Measurements from ENCODE around the gene ADGRG3.
A peak's percentile ranks its signal among the peaks of the same experiment; 100 is the strongest.

ADGRG3 gene

DNA sequence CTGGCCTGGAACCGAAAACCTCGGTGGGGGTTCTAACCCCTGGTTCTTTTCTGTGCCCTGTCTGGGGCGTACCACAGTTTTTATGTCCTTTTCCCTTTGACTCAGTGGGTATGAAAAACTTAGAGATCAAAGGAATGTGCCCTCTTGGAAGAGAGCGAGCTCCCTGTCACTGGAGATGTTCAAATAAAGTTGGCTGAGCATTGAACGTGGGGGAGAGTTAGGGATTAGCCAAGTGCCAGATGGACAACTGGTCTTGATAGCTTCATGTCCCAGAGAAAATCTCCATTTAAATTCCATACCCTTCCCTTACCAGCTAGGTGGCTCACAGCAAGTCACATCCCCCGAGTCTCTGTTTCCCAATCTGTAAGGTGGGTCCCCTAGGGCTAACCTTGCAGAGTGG, 30.1 kb upstream of the ADGRG3 start:
- DNase-seq (ENCODE audit: low spot score in 2 of 2) (no peak), ATAC-seq (ENCODE audit: low read depth) (no peak)
- no peaks in the 10 kb centered on the region for H3K36me3 Mint-ChIP-seq
- H3K27me3 Mint-ChIP-seq = peaks cover 15% of the 10 kb centered on the region
- H3K27ac Mint-ChIP-seq = no peak overlapping the region
- H3K4me3 Mint-ChIP-seq = no peak overlapping the region
- H3K9me3 Mint-ChIP-seq = no peaks in the 10 kb centered on the region
- no peaks in the 10 kb centered on the region for H3K4me1 Mint-ChIP-seq

DNA sequence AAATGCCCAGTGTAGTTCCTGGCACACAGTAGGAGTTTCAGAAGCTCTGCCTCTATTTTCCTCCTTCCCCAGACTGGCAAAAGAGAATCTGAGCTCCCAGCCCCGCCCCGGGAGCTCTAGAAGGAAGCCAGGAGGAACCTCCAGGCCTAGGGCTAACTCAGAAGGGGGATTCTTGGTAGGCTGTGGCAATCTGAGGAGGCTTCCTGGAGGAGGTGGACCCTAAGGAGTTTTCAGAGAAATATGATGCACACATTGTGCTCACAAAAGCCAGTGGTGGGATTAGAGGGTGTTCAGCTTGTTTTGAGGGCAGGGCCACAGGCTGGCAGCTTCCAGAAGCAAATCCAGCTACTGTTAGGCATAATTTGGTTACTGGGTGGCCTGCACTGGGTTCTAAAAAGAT, 29.7 kb upstream of the ADGRG3 start:
- Mint-ChIP-seq H3K4me3 (no peak overlapping the region), H3K36me3 (no peaks in the 10 kb centered on the region), H3K4me1 (no peaks in the 10 kb centered on the region), H3K27me3 (peaks cover 18% of the 10 kb centered on the region), H3K27ac (no peak overlapping the region), H3K9me3 (no peaks in the 10 kb centered on the region)
- ATAC-seq (ENCODE audit: low read depth) = no peak
- DNase-seq (ENCODE audit: low spot score in 2 of 2) = no peak

DNA sequence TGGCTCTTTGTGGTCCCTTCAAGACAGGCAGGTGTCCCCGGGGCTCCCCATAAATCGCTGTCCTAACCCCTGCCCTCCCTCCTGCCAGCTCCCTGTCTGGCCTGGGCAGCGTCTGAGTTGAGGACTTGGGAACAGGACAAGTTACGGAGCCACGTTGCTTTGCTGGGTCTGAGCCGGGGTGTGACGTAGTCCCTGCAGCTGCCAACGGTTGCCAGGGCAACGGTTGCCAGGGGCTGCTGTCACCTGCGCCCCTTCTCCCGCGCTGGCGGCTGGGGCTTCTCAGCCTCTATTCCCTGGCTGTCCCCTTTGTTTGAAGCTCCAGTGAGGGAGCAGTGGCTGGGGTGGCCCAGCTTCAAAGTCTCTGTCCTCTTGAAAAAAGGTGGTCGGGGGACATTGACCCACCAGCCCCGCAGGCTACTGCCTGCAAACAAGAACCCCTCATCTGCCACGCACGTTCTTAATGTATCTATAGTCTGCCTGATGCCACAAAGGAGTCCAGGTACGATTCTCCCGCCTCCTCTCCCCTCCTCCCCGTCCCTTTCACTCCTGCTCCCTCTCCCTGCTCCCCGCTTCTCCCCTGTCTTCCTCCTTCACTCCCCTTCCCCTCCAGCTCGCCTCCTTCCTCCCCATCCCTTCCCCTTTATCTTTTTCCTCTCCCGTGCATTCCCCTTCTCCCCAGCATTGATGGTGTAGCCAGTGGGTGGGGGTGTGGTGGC, 28.8 kb upstream of the ADGRG3 start:
- no peaks in the 10 kb centered on the region for H3K4me1 Mint-ChIP-seq

DNA sequence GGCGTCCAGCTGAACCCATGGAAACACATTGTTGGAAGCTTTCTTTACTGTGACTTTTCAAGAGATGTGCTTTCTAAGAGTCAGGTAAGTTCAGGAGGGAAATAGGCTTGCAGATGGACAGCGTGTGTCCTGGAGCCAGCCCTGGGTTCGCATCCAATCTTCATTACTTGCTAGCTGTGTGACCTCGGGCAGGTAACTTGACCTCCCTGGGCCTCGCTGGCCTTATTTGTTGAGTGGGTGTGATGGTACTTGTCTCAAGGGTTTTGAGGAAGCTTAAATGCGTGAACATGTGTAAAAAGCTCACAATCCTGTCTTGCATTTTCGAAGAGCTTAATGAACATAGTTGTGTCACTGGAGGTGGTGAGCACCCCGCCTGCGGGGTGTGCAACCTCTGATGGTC, 27.9 kb upstream of the ADGRG3 start:
- Mint-ChIP-seq H3K9me3 (no peaks in the 10 kb centered on the region), H3K36me3 (no peaks in the 10 kb centered on the region), H3K4me1 (no peaks in the 10 kb centered on the region), H3K27me3 (peaks cover 18% of the 10 kb centered on the region), H3K27ac (no peak overlapping the region), H3K4me3 (no peak overlapping the region)
- DNase-seq (ENCODE audit: low spot score in 2 of 2) (no peak), ATAC-seq (ENCODE audit: low read depth) (no peak)

More for the DNA sequence above, 28.8 kb upstream of the ADGRG3 start:
- ATAC-seq (ENCODE audit: low read depth) (peak; percentile 68), DNase-seq (ENCODE audit: low spot score in 2 of 2) (no peak)
- Mint-ChIP-seq H3K27ac (peak overlapping the region; percentile 56), H3K9me3 (no peaks in the 10 kb centered on the region), H3K36me3 (no peaks in the 10 kb centered on the region), H3K27me3 (peaks cover 18% of the 10 kb centered on the region), H3K4me3 (no peak overlapping the region)

DNA sequence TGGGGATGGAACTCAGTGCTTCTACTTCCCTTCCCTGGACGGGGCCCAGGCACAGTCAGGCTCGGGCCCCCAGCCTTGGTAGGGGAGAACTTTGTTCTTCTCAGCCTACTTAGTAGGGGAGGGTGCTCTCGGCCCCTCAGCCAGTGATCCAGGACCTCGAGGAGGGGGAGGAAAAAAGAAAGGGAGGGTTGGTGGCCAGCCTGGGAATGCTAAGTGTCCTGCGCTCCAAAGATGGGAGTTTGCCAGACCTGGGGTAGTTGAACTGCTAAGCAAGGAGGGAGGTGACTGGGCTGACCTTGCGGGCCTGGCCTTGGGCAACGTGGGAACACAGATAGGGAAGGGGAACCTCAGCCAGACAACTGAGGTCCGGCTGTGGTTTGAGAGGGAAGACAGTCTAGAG, 27.5 kb upstream of the ADGRG3 start:
- Mint-ChIP-seq H3K27ac (no peak overlapping the region), H3K4me1 (no peaks in the 10 kb centered on the region), H3K36me3 (no peaks in the 10 kb centered on the region), H3K27me3 (peaks cover 14% of the 10 kb centered on the region), H3K4me3 (no peak overlapping the region), H3K9me3 (no peaks in the 10 kb centered on the region)
- DNase-seq (ENCODE audit: low spot score in 2 of 2) (no peak), ATAC-seq (ENCODE audit: low read depth) (no peak)

DNA sequence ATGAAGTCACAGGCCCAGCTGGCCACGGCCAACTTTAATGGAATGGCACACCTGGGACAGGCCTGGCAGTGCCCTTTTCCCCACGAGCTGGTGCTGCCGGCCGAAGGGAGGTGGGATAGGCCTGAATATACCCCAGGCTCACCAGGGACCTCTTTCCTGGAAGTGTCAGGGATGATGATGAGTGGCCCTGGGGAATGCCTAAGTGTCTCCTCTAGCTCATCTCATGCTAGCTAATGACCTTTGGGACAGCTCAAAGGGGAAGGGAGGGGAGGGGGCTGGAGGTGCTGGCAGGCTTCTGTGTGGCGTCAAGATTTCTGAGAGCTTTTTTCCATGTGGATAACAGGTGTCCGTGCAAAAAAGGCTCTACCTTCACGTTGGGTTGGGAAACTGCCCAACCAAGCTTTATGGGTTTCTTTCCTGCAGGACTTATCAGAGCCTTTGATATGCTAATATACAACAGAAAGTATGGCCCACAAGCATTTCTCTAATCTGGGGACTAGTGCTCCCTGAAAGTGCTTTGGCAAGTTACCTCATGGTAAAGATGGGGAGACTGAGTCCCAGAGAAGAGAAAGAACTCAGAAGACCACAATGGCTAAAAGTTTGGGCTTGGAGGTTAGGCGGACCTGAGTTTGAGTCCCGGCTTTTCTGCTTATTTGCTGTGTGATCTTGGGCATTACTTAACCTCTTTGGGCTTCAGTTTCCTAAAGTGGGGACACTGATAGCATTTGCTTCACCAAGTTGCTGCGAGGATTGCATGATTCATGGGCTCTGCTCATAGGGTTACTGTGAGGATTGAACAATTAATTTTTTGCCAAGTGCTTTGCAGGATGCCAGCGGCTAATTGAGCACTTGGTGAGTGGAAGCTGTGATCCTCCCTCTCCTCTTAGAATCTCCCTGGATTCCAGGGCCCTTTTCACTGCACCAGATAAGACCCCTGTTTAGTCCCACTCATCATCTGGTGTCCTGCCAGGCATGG, 25.7 kb upstream of the ADGRG3 start:
- Mint-ChIP-seq H3K4me3 (no peak overlapping the region), H3K4me1 (peaks cover 8% of the 10 kb centered on the region), H3K27ac (no peak overlapping the region), H3K27me3 (peaks cover 7% of the 10 kb centered on the region), H3K36me3 (no peaks in the 10 kb centered on the region), H3K9me3 (no peaks in the 10 kb centered on the region)
- ATAC-seq (ENCODE audit: low read depth) (no peak), DNase-seq (ENCODE audit: low spot score in 2 of 2) (no peak)

DNA sequence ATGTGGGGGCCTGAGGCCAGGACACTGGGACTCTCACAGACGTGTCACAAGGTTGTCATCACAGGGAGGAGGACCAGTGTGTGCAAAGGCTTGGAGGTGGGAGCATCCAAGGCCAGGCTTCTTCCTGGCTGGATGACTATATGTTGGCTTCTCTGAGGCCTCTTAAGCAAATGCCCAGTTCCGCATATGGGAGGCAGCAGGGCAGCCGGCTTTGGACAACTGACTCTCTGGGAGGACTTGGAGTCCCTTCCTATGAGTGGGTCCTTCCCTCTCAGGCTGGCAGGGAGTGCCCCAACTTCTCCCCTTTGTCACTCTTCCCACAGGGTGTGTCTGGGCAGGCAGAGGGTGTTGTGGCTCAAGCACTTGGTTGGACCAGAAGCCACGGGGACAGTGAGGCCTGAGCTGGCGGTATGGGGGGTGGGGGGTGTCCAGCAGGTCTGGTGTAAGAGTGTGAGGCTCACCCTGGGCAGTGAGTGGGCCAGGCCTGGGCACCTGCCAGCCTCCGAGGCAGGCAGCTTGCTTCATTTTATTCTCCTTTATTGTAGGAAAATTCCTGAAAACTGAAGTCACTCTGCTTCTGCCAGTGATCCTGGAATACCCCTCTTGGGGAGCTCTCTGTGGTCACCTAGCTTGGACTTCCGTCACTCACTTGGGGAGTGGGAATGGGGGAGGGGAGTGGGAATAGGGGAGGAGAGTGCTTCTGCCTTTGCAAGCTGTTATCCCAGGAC, 24.8 kb upstream of the ADGRG3 start:
- no peak for DNase-seq (ENCODE audit: low spot score in 2 of 2)
- Mint-ChIP-seq H3K4me1 (peaks cover 15% of the 10 kb centered on the region), H3K36me3 (no peaks in the 10 kb centered on the region), H3K27ac (no peak overlapping the region), H3K27me3 (peaks cover 7% of the 10 kb centered on the region), H3K9me3 (no peaks in the 10 kb centered on the region), H3K4me3 (no peak overlapping the region)
- no peak for ATAC-seq (ENCODE audit: low read depth)

DNA sequence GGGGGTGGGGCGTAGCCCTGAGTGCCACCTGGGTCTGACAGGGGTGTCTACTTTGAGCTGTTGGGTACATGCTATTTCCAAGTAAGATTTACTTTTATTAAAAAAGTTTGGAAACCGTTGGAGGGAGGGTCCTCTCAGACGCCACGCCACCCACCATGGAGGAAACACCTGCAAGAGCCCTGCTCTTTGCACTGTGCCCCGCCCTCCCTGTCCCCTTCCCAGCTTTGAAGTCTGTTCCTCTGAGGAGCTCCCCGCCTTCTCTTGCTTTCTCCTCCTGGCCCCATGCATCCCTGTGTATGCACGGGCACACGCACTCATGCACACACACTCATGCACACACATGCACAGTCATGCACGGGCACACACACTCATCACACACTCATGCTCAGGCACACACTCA, 24.2 kb upstream of the ADGRG3 start:
- Mint-ChIP-seq H3K4me1 (peaks cover 15% of the 10 kb centered on the region), H3K27me3 (peaks cover 7% of the 10 kb centered on the region), H3K9me3 (no peaks in the 10 kb centered on the region), H3K36me3 (no peaks in the 10 kb centered on the region), H3K27ac (no peak overlapping the region), H3K4me3 (no peak overlapping the region)
- DNase-seq (ENCODE audit: low spot score in 2 of 2) = no peak
- ATAC-seq (ENCODE audit: low read depth) = no peak

DNA sequence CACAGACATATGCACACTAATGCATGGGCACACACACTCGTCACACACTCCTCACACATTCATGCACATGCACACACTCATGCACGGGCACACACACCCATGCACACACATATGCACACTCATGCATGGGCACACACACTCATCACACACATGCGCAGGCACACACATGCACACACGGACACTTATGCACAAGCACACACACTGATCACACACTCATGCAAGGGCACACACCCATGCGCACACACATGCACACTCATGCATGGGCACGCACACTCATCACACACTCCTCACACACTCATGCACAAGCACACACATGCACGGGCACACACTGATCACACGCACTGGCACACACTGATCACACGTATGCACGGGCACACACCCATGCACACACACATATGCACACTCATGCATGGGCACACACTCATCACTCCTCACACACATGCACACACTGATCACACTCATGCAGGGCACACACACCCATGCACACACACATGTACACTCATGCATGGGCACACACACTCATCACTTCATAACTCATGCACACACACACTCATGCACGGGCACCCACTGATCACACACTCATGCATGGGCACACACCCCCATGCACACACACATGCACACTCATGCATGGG, 23.6 kb upstream of the ADGRG3 start:
- H3K4me1 Mint-ChIP-seq = peaks cover 17% of the 10 kb centered on the region
- H3K36me3 Mint-ChIP-seq = no peaks in the 10 kb centered on the region
- ATAC-seq (ENCODE audit: low read depth) (no peak), DNase-seq (ENCODE audit: low spot score in 2 of 2) (no peak)
- H3K9me3 Mint-ChIP-seq = no peaks in the 10 kb centered on the region
- H3K4me3 Mint-ChIP-seq = no peak overlapping the region
- H3K27me3 Mint-ChIP-seq = peaks cover 7% of the 10 kb centered on the region
- no peak overlapping the region for H3K27ac Mint-ChIP-seq

DNA sequence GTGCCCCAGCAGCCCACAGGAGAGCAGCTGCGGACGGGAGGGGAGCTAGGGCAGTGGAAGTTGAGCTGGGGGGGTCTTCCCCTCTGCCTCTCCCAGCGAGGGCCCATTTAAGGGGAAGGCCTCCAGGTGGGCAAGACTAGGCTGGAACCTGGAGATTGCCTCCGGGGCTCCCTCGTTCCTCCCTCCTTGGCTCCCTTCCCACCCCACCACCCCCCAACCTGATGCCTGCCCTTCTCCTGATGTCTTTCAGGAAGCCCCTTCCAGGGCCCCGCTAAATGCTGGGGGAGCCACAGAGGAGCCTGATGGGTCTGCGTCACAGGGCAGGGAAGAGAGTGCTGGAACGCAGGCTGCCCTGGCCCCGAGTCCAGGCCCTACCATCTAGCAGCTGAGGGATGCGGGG, 22.9 kb upstream of the ADGRG3 start:
- peaks cover 17% of the 10 kb centered on the region for H3K4me1 Mint-ChIP-seq
- ATAC-seq (ENCODE audit: low read depth) = no peak
- H3K27ac Mint-ChIP-seq = no peak overlapping the region
- H3K36me3 Mint-ChIP-seq = no peaks in the 10 kb centered on the region
- no peak overlapping the region for H3K4me3 Mint-ChIP-seq
- peaks cover 7% of the 10 kb centered on the region for H3K27me3 Mint-ChIP-seq
- DNase-seq (ENCODE audit: low spot score in 2 of 2) = no peak
- H3K9me3 Mint-ChIP-seq = no peaks in the 10 kb centered on the region

DNA sequence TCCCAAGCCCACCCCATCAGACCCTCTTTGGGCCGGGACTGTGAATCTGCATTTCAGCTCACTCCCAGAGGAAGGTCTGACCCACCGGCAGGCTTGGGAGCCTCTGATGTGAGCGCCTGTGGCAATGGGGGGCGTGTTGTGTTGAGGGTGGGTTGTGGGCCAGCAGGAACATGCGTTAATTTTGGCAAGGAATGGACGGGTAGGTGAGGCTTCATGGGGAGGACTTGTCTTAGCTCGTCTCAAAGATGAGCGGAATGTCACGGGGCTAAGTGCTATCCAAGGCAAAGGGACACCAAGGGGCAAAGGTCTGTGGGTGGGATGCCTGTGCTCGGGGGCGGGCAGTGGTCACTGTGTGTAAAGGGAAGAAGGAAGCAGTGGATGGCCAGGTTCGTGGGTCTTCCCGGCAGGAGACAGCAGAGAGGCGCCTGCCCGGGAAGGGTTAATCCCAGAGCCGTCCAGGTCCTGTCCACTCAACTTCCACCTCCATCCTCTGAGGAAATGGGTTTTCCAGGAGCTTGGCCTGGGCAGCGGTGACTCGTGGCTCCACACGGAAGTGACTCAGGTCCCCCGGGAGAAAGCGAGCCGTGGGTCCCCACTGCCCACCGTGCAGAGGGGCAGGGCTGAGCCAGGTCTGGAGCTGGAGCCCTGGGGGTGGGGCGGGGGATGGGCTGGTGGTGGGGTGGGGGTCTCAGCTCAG, 22.3 kb upstream of the ADGRG3 start:
- Mint-ChIP-seq H3K4me3 (no peak overlapping the region), H3K27ac (no peak overlapping the region)

DNA sequence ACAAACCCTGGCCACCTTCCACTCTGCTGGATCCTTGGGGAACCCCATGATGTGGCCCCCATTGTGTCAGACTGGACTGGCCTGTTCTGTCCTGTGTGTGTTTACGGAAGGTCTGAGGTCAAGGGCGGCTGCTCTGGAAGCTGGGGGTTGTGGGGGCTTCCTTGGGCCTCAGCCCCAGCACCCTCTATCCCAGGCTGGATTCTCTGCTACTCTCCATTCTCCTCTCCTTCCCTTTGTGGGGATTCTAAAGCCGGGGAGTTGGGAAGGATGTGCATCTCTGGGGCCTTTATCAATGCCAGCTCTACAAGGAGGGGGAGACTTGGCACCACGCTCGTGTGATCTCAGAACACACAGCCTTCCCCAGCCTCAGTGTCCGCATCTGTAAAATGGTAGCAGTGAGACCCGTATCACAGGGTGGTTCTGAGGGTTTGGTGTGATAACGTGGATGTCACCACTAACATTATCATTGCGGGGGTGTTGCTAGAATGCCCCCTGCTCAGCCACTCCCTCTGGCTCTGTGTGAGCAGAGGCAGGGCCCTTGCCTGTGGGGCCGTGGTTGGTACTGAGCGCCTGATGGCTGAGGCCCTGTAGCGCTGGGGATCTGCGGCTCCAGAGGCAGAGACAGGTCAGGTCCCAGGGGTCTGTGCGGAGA, 21.6 kb upstream of the ADGRG3 start:
- H3K36me3 Mint-ChIP-seq = no peaks in the 10 kb centered on the region
- no peaks in the 10 kb centered on the region for H3K9me3 Mint-ChIP-seq
- no peak for ATAC-seq (ENCODE audit: low read depth)

More for the DNA sequence above, 22.3 kb upstream of the ADGRG3 start:
- Mint-ChIP-seq H3K4me1 (peaks cover 17% of the 10 kb centered on the region), H3K36me3 (no peaks in the 10 kb centered on the region), H3K9me3 (no peaks in the 10 kb centered on the region), H3K27me3 (peaks cover 4% of the 10 kb centered on the region)
- no peak for DNase-seq (ENCODE audit: low spot score in 2 of 2)
- ATAC-seq (ENCODE audit: low read depth) = no peak

More for the DNA sequence above, 21.6 kb upstream of the ADGRG3 start:
- no peak for DNase-seq (ENCODE audit: low spot score in 2 of 2)
- Mint-ChIP-seq H3K27me3 (peaks cover 4% of the 10 kb centered on the region), H3K27ac (no peak overlapping the region), H3K4me3 (no peak overlapping the region), H3K4me1 (peaks cover 17% of the 10 kb centered on the region)

All from memory B cell (primary cell).